NCI-H1417 (cell line): ENCODE measurements around the gene APBA3.
"Not testable (repeated sequence)": the region's sequence is repeated elsewhere in the genome, so short reads cannot be mapped to it uniquely, and the experiment has no call there.

Experiments
- DNase-seq, 3 experiments: peaks; one replicate each; lab custom pipeline; 2025; lab: John Stamatoyannopoulos, UW

The APBA3 gene

DNA sequence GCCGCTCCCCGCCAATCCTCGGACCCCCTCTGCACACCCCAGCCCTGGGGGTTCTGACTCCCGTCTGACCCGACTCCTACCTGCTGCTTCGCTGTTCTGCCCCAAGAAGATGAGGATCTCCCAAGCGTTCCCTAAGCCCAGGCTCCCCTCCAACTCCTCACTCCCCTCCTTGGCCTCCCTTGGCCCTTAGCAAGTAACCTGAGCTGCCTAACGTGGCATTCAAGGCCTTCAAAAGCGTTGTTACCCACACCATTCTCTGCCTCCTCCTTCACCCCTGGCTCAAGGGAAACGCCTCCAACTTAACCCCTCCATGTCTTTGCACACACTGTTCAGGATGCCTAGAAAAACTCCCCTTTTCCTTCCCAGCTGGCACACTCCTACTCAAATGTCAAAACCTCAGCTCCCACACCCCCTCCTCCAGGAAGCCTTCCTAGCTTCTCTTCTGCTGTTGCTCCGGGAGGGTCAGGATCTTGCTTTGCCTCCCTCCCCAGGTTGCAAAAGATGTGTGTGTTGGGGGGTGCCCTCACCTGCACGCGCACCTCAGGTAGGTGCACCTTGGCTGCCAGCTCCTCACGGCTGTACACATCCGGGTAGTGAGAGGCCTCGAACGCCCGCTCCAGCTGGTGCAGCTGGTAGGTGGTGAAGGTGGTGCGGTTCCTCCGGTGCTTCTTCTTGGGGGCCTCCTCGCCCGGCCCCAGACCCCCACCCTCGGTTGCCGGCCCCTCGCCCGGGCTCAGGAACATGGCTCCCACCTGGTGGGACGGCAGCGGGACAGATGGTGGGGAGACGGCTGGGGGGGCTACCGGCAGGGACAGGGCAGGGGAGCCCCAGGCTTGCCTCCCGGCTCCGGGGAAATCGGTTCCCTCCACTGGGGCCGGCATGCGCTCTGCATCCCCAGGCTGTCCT lies 9.8 kb upstream of the APBA3 start:
- DNase-seq = no peak

DNA sequence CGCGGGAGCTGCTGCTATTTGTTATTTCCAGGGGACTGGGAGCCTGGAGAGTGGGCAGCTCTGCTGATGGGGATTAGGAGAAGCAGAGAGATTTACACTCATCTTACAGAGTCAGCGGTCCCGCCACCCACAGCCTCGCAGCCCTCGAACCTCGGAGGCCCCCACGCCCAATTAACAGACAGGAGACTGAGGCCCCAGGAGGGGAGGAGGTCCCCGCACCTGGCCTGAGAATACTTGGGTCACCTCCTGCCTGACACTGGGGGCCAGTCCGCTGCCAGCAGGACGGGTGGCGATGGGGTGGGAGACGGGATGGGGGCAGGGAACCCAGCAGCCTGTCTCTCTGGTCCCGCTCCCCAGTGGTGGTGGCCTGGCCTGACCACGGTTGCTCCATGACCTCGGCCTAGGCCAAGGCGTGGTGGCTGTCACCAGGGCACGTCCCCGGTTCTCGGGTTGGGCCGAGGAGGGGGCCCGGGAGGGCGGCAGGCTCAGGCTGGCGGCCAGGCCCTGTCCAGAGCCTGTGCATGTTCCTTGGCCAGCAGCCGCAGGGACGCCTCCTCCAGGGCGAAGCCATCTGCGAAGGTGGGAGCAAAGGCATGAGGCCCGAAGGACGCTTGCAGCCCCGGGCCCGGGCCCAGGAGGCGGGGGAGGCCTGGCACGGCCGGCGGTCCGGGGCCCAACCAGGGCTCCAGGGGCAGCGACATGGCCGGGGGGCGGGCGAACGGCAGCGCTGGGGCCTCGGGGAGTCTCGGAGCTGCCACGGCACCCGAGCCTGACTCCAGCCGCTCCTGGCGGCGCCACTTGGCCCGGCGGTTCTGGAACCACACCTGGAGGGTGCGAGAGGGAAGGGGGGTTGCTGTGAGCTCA lies 8.9 kb upstream of the APBA3 start:
- DNase-seq = no peak

DNA sequence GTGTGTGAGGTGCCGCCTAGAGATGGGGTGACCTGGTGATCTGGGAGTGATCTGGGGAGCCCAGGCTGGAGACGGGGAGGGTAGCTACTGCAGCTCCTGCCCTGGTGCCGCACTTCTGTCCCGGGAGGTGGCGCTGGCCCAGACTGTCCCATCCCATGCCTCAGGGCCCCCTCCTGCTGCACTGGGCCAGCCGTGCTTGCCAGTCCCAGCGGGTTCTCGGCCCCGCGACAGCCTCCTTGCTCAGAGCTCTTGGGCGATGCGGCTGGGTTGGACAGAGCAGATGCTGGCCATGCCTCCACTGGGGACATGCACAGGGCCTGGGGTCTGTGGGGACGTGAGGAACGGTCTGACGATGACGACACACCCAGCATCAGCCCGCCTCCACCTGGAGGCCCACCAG lies 8.0 kb upstream of the APBA3 start:
- DNase-seq = no peak

- DNase-seq = no peak
These were observed 7.2 kb upstream of the APBA3 start for GRCh38 chr19:3768748-3769099.

DNA sequence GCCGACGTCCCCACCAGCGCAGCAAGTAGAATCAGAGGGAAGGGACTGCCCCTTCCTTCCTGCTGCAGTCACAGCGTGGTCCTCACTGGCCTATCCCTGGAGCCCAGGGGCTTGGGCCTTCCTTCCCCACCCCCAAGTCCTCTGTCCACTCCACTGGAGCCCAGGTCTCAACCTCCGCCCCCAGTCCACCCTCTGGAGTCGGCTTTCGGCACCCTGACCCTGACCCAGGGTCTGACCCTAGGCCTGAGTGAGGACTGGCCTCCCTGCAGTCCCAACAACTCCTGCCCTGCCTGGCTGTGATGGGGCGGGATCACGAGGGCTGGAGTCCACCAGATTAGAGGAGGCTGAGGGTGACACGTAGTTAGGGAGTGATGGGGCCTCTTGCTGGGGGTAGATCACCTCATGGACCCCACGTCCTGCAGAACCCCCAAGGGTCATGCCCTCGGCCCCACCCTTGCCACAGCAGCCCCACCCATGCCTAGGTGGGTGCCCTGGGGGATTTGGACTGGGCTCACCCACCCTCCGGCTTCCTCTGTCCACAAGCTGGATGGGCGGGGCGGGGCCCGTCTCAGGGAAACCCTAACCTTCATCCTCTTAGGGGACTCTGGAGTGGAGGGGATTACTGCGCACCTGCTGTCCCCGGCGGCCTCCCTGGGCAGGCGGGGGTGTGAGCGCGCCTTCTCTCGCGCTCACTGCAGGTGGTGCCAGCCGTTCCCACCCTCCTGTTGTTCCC lies 6.7 kb upstream of the APBA3 start:
- DNase-seq = no peak

GRCh38 chr19:3767050-3767449 lies 5.6 kb upstream of the APBA3 start:
- no peak for DNase-seq

DNA sequence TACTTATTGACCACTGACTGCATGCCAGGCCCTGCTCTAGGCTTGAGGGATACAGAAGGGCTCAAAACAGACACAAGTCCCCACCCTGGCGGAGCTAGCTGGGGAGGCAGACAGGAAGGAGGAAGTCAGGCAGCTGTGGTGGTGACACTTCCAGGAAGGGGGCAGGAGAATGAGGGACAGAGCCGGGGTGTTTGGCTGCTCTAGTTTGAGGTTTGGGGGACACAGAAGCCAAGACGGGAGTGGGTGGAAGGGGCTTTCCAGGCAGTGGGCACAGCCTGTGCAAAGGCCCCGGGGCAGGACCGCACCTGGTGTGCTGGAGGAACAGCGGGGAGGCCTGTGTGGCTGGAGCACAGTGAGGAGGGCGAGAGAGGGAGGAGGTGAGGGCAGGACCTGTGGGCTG lies 5.0 kb upstream of the APBA3 start:
- DNase-seq = no peak

DNA sequence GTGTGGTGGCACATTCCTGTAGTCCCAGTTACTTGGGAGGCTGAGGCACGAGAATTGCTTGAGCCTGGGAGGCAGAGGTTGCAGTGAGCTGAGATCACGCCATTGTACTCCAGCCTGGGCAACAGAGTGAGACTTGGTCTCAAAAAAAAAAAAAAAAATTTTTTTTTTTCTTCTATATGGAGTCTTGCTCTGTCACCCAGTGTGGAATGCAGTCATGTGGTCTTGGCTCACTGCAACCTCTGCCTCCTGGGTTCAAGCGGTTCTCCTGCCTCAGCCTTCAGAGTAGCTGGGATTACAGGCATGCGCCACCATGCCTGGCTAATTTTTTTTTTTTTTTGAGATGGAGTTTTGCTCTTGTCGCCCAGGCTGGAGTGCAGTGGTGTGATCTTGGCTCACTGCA lies 4.3 kb upstream of the APBA3 start:
- not testable (repeated sequence) for DNase-seq

DNA sequence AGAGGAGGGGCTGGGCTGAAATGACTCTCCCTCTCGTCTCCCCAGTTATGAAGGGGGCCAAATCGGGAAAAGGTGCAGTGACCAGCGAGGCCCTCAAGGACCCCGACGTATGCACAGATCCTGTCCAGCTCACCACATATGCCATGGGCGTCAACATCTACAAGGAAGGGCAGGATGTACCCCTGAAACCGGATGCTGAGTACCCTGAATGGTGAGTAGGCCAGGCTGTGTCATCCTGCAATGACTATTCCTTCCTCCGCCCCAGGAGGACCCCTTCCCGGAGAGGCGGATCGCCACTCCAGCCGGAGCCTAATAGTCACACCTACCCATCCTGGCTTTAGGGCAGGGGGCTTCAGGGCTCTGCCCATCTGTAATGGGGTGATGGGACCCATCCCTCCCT lies 3.6 kb upstream of the APBA3 start:
- no peak for DNase-seq

DNA sequence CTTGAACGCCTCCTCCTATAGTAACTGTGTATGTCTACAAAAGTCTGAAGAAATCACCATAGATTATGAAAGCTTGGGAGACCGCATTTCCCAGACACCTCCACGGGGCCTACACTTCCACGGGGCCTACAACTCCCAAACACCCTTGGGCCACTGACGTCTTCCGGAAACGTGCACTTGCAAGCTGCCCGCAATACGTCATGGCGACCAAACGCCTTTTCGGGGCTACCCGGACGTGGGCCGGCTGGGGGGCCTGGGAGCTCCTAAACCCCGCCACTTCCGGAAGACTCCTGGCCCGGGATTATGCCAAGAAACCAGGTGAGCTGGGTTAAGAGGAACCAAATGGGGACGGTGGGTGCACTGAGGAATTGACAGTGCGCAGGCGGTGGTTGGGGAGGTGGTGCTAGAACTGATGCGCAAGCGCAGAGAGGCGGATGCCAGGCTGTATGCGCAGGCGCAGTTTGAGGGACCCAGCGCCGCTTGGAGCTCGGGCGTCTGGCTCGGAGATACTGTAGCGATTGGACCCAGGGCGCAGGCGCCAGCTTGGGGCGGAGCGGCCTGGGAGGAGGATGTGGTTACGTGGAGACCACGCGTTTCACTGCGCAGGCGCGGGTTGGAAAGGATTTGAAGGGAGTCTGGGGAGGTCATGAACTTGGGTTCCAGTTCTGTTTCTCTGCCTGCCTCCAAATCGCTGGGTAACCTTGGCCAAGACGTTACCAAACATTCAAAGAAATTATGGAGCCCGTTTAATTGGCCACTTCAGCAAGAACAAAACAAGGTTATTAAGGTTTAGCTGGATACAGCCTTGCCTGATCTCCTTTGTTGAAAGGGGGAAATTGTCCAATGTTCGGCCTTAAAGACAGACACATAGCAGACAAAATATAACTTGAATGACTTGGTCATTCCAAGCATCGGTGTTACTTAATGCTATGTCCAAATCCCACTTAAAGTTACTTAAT lies 1.3 kb upstream of the APBA3 start, which contains the start of gene MRPL54:
Gene MRPL54, plus strand, starts transcription at position 182 of the 959 bp plus-strand sequence. Its CDS starts 19 bp downstream, at position 201.
- DNase-seq = peak; percentile 99 to 100 (median 100)

DNA sequence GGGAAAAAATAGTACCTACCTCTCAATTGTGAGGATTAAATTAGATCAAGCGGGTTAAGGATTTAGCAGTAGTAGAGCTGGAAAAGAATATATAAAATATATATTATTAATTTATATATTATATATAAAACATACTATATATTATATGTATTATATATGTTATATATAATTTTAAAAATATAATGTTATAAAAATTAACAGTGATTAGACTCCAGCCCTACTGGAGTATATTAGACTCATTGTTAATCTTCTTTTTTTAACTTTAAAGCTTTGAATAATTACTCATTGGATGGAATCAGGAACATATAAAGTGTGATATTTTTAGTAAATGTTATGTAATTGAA lies 610 bp upstream of the APBA3 start:
- DNase-seq = no peak

DNA sequence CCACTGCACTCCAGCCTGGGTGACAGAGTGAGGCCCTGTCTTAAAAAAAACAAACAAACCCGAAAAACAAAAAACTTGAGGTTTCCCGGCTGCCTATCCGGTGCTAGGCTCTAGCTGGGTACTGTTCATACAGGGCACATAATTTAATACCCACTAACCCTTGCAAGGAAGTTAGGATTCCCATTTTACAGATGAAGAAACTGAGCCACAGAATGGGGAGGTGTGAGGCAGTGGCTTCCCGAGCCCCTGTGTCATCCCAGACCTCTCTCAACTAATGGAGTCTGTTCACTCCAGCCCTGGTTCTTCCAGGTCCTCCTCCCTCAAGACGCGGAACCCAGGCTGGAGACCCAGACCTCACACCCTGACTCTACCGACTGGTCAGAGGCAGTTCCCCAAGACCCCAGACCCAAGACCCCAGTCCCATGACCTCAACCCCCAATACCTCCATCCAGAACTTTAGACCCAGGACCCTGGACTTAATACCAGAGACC lies 576 bp downstream of the APBA3 start:
- peak in 2 of 3 experiments; percentile 41 to 54 for DNase-seq

DNA sequence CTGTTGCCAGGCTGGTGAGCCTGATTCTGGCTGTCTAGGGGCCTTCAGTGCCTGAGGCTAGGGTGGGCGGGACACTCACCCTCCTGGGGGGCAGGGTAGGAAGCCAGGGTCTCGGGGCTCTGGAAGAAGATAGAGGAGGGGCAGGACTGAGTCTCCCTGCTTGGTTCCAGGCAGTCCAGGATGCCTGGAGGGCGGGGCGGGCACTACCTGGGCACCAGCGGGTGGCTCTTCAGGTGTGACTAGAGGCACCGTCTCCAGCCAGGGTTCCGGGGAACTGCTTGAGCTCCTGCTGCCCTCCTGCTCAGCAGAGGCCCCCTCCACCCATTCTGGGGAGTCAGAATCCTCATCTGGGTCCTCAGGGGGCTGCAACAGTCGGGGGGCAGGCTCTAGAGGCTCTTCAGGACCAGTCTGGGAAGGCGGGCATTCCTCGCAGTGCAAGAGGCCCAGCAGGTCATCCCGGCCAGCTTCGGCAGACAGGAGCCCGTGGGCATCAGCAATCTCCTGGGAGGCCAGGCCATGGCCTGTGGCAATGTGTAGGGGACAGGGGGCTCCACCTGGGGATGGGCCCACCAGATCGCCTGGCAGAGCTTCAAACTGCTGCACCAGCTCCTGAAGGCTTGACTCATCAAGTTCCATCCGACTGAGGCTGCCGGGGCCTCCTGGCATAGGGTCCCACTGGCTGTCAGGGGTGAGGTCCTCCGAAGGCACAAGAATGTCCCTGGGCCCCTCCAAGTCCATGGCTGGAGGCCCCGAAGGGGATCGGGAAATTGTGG lies 1.8 kb downstream of the APBA3 start:
- no peak for DNase-seq

DNA sequence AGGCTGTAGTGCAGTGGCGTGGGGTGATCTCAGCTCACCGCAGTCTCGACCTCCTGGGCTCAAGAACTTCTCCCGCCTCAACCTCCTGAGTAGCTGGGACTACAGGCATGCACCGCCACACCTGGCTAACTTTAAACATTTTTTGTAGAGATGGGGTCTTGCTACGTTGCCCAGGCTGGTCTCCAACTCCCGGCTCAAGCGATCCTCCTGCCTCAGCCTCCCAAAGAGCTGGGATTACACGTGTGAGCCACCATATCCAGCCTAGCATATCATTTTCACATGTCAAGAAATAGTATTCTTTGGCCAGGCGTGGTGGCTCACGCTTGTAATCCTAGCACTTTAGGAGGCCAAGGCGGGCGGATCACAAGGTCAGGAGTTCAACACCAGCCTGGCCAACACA lies 3.2 kb downstream of the APBA3 start:
- not testable (repeated sequence) for DNase-seq

DNA sequence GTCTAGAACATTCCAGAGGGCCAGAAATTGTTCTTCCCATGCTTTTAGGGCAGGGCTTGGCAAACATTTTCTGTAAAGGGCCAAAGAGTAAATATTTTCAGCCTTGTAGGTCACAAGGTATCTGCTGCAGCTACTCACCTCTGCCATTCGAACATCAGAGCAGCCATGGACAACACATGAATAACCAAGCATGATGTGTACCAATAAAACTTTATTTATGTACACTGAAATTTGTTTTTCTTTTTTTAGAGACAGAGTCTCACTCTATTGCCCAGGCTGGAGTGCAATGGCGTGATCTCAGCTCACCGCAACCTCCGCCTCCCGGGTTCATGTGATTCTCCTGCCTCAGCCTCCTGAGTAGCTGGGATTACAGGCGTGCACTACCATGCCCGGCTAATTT lies 3.8 kb downstream of the APBA3 start:
- not testable (repeated sequence) for DNase-seq

DNA sequence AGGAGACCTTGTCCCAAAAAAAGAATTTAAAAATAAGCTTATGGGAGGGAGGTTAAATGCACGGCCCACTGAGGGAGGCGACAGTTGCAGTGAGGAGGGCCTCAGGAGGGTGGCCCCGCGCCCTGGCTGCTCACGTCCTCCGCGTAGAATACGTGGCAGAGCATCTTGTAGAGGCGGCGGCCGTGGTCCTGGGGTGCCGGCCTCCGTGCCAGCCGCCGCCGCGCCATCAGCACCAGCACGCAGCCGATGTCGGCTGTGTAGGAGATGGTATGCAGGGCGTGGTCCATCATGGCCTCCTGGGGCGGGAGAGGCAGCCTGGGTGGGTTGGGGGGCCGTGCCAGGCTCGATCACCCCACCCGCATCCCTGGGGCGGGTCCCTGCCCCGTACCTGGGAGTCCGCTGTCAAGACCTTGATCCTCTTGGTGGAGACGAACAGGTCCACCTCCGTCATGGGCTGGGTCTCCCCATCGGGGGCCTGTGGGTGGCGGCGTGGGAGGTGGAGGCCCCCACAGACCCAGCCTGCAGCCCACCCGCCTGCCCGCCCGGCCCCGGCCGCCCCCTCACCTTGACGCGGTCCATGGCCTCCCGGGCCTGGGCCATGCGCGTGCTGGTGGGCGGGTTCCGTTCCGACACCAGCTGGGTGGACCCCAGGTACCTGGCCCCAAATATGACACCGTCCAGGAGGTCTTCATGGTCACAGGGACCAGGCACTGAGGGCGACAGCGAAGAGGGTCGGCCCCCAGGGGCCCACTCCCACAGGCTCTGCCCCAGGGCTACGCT lies 7.7 kb downstream of the APBA3 start:
- DNase-seq = no peak

GRCh38 chr19:3752492-3752891 lies 9.0 kb downstream of the APBA3 start:
- DNase-seq = no peak

DNA sequence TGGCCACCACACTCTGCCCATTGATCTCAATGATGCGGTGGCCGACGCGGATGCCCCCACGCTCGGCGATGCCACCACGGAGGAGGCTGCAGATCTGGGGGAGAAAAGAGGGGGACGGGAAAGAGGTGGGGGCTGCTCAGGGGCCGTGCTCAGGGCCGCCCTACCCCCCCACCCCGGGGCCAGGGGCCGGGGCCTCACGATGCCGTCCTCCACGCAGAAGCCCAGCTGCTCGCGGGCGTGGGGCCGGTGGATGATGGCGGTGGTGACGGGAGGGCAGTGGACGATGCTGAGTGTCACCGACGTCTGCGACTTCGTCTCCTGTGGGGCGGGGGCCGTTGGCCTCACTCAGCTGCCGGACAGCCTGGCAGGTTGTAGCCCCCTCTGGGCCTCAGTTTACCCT lies 10.3 kb downstream of the APBA3 start:
- no peak for DNase-seq

DNA sequence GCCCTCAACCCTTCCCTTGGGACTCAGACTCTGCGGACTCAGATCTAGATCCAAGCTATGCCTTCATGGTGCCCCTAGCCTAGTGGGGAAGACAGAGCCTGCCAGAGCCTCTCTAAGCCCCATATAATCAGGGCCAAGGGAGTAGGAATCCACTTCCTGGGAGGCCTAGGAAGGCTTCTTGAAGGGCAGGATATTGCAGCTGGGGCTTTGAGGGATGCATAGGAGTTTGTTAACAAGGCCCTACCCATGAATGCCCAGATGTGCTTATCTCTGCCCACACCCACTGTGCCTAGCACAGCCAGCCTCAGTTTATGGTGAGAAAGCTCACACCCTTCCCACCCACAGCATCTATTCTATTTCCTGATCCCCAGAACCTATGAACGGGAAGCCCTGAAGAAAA lies 11.3 kb downstream of the APBA3 start:
- no peak for DNase-seq
